Measurements from ENCODE around the gene RHOG. TPM values are rescaled to one million over a fixed set of nuclear protein-coding genes. Genes with fewer than 3 reads are reported as not detected.

Gene RHOG
- total RNA-seq, result 100 to 1,000 TPM; 151 to 154 TPM

- peaks cover 44% of the 10 kb centered on the region for H3K36me3 Mint-ChIP-seq (ENCODE audit: low read depth)
Measured at GRCh38 chr11:3840870-3841425, at the start of gene RHOG. Gene RHOG, minus strand, starts transcription at chr11:3840959. Its CDS starts 12,821 bp downstream, at chr11:3828138.

GRCh38 chr11:3890014-3890413, 49.3 kb upstream of the RHOG start:
- no peaks in the 10 kb centered on the region for H3K9me3 Mint-ChIP-seq
- no peak overlapping the region for H3K4me3 Mint-ChIP-seq
- ATAC-seq (replicated peaks), result no peak
- peaks cover 25% of the 10 kb centered on the region for H3K4me1 Mint-ChIP-seq
- H3K27ac Mint-ChIP-seq, result no peak overlapping the region
- no peaks in the 10 kb centered on the region for H3K27me3 Mint-ChIP-seq
- peaks cover 7% of the 10 kb centered on the region for H3K36me3 Mint-ChIP-seq (ENCODE audit: low read depth)

More at GRCh38 chr11:3840870-3841425, at the start of gene RHOG:
- peak; percentile 82 for ATAC-seq (replicated peaks)
- Mint-ChIP-seq H3K4me1 (peaks cover 24% of the 10 kb centered on the region), H3K27ac (peak within 1 kb of the TSS; percentile 93), H3K27me3 (no peaks in the 10 kb centered on the region), H3K9me3 (no peaks in the 10 kb centered on the region), H3K4me3 (peak within 1 kb of the TSS; percentile 97)

GRCh38 chr11:3888876-3889275, 48.1 kb upstream of the RHOG start:
- Mint-ChIP-seq H3K36me3 (ENCODE audit: low read depth) (peaks cover 7% of the 10 kb centered on the region), H3K9me3 (no peaks in the 10 kb centered on the region), H3K27ac (no peak overlapping the region), H3K4me3 (no peak overlapping the region), H3K4me1 (peaks cover 31% of the 10 kb centered on the region), H3K27me3 (no peaks in the 10 kb centered on the region)
- ATAC-seq (replicated peaks), result no peak

DNA sequence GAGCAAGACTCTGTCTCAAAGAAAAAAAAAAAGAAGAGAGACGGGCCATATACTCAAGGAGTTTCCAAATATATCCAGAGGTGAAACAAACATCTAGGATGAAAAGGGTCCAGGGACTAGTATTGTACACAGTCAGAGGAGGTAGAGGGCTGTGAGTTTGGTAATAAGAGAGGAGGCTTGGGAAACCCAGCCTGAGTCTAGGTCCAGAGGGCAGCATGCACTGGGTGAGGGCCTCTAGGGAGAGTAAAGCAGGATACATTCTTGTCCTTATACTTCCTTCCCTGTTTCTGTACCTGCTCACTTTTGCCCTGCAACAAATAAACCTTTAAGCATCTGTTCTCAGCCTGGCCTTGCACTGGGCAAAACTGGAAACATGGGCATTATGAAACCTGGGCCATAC, 46.2 kb upstream of the RHOG start:
- H3K4me1 Mint-ChIP-seq, result peaks cover 39% of the 10 kb centered on the region
- peak overlapping the region; percentile 46 for H3K27ac Mint-ChIP-seq
- no peaks in the 10 kb centered on the region for H3K9me3 Mint-ChIP-seq
- no peak for ATAC-seq (replicated peaks)
- no peaks in the 10 kb centered on the region for H3K27me3 Mint-ChIP-seq
- no peak overlapping the region for H3K4me3 Mint-ChIP-seq
- peaks cover 7% of the 10 kb centered on the region for H3K36me3 Mint-ChIP-seq (ENCODE audit: low read depth)

DNA sequence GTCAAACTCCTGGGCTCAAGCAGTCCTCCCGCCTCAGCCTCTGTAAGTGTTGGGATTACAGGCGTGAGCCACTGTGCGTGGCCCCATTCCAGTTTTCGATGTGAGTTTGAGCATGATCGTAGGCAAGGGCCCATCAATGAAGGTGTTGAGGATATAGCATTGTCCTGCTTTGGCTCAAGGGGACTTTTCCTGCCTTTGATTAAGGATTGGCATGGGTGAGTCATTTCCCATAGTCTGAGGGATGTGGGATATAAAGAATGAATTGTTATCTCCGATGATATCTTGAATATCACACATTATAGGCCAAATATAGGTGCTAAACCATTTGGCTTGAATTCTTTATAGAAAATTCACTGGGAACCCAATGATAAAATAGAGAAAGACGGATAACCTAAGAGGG, 45.1 kb upstream of the RHOG start:
- no peaks in the 10 kb centered on the region for H3K27me3 Mint-ChIP-seq
- peak overlapping the region; percentile 15 for H3K27ac Mint-ChIP-seq
- H3K4me1 Mint-ChIP-seq, result peaks cover 42% of the 10 kb centered on the region
- peaks cover 7% of the 10 kb centered on the region for H3K36me3 Mint-ChIP-seq (ENCODE audit: low read depth)
- no peaks in the 10 kb centered on the region for H3K9me3 Mint-ChIP-seq
- no peak overlapping the region for H3K4me3 Mint-ChIP-seq
- no peak for ATAC-seq (replicated peaks)

DNA sequence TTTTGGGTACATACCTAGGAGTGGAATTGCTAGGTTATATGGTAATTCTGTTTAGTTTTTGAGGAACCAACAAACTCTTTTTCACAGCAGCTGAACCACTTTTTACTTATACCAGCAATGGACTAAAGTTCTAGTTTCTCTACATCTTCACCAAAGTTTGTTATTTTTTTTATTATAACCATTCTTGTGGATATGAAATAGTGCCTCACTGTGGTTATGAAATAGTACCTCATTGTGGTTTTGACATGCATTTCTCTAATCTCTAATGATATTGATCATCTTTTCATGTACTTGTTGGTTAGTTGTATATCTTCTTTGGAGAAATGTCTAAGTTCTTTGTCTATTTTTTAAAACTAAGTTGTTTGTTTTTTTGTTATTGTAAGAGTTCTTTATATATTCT, 41.9 kb upstream of the RHOG start:
- Mint-ChIP-seq H3K4me1 (peaks cover 55% of the 10 kb centered on the region), H3K4me3 (no peak overlapping the region), H3K27ac (peak overlapping the region; percentile 2), H3K9me3 (no peaks in the 10 kb centered on the region), H3K27me3 (no peaks in the 10 kb centered on the region), H3K36me3 (ENCODE audit: low read depth) (peaks cover 7% of the 10 kb centered on the region)
- peak; percentile 23 for ATAC-seq (replicated peaks)

DNA sequence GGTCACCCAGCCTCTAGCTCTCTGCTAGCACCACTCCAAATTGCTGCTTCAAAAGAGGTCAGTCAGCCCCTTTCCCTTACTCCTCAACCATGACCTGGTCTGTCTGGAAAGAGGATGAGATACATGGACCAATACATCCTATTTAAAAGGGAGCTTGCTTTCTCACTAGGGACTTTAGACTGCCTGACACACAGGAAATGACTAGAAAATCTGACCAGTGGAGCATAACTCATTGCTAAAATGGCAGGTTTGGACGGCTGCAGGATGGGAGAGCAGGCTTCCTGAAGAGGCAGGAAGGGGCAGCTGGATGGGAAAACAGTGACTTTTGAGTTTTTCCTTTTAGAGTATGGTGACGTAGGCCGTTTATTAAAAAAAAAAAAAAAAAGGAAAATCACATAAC, 40.0 kb upstream of the RHOG start:
- H3K4me1 Mint-ChIP-seq, result peaks cover 67% of the 10 kb centered on the region
- H3K9me3 Mint-ChIP-seq, result no peaks in the 10 kb centered on the region
- no peak for ATAC-seq (replicated peaks)
- peak overlapping the region; percentile 74 for H3K27ac Mint-ChIP-seq
- no peaks in the 10 kb centered on the region for H3K27me3 Mint-ChIP-seq
- peak overlapping the region; percentile 40 for H3K4me3 Mint-ChIP-seq
- no peaks in the 10 kb centered on the region for H3K36me3 Mint-ChIP-seq (ENCODE audit: low read depth)

DNA sequence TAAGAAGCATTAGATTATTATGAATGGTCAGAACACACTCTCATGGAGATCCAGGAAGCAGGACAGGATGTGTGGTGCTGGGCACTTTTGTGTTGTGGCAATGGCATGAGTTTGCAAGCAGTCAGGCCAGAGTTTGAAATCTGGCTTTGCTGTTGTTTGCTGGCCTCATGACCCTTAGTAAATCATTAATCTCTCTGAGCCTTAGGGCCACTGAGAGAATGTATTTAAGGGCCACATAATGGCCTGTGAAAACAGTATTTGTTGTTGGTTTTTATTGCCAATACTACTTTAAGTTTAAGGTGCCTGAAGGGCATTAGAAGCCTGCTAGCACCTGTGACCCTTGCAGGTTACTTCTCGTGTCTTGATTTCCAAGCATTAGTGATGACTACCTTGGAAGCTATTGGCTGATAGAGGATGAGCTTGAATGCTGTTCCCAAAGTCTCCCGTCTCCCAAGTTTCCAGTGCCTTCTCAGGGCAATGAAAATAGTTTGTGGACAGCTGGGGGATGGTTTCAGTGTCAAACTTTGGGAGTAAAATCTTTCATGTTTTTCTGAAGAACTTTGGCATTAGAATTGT, 39.3 kb upstream of the RHOG start:
- H3K4me3 Mint-ChIP-seq, result peak overlapping the region; percentile 40
- peaks cover 67% of the 10 kb centered on the region for H3K4me1 Mint-ChIP-seq
- no peak for ATAC-seq (replicated peaks)
- peak overlapping the region; percentile 74 for H3K27ac Mint-ChIP-seq
- H3K27me3 Mint-ChIP-seq, result no peaks in the 10 kb centered on the region
- H3K36me3 Mint-ChIP-seq (ENCODE audit: low read depth), result no peaks in the 10 kb centered on the region
- no peaks in the 10 kb centered on the region for H3K9me3 Mint-ChIP-seq

- peaks cover 69% of the 10 kb centered on the region for H3K4me1 Mint-ChIP-seq
- H3K27me3 Mint-ChIP-seq, result no peaks in the 10 kb centered on the region
- H3K27ac Mint-ChIP-seq, result peak overlapping the region; percentile 74
- H3K36me3 Mint-ChIP-seq (ENCODE audit: low read depth), result no peaks in the 10 kb centered on the region
- H3K4me3 Mint-ChIP-seq, result peak overlapping the region; percentile 40
- peak; percentile 76 for ATAC-seq (replicated peaks)
- H3K9me3 Mint-ChIP-seq, result no peaks in the 10 kb centered on the region
Measured at GRCh38 chr11:3879216-3879966, 38.6 kb upstream of the RHOG start.

- Mint-ChIP-seq H3K27me3 (no peaks in the 10 kb centered on the region), H3K4me3 (peak overlapping the region; percentile 10), H3K27ac (peak overlapping the region; percentile 74), H3K4me1 (peaks cover 59% of the 10 kb centered on the region), H3K36me3 (ENCODE audit: low read depth) (no peaks in the 10 kb centered on the region), H3K9me3 (no peaks in the 10 kb centered on the region)
- no peak for ATAC-seq (replicated peaks)
Measured at GRCh38 chr11:3878258-3878584, 37.5 kb upstream of the RHOG start.

DNA sequence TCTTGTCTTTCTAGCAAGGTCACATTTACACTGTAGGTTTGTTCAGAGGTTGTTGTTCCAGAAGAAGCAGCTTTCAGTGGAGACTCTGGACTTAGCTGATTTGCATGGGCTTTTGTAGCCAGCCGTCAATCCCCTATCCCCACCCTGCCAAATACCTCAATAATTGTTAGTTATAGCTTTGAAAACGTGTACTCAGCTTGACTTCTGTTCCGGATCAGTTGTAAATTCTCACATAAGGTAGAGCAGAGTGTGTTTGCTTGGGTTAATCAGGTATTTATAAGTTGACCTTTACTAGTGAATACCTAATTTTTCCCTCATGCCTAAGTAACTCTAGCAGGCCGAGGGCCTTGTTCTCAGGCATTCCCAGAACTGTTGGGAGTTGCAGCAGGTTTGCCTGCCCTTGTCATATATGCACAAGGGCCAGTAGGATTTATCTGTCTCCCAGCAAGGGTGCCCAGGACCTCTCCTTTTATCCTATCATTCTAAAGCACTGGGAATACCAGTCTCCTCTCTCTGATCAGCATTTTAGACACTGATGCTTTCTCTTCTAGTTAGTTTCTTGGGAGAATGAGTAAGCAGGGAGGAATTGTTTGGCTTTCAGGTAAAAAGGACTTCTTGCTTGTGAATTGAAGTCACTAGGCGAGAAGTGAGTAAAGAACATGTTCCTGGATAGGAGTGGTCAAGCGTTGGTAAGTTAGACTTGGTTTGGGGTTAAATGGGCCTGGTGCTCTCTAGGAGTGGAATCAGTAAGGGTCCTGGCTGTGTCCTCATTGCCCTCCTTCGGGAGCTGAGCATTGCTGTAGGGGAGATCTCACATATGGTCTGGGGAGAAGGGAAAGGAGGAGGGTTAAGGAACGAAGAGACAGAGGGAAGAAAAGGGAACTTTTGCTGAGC, 36.9 kb upstream of the RHOG start:
- Mint-ChIP-seq H3K4me1 (peaks cover 54% of the 10 kb centered on the region), H3K4me3 (peak overlapping the region; percentile 10), H3K27ac (peak overlapping the region; percentile 74), H3K9me3 (no peaks in the 10 kb centered on the region), H3K36me3 (ENCODE audit: low read depth) (peaks cover 5% of the 10 kb centered on the region), H3K27me3 (no peaks in the 10 kb centered on the region)
- ATAC-seq (replicated peaks), result no peak

DNA sequence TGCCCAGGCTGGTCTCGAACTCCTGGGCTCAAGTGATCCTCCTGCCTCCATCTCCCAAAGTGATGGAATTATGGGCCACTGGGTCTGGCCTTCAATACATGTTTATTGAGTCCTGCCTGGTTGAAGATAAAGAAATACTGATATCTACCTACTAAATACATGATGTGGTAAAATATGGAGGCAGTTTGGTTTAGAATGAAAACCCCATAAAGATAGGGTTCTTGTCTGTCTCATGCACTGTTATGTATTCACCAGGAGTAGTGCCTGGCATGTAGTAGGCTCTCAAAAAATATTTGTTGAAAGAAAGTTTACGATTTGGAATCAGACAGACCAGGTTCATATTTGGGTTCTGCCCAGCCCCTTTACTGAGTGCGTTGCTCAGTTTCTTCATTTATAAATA, 35.9 kb upstream of the RHOG start:
- Mint-ChIP-seq H3K4me1 (peaks cover 57% of the 10 kb centered on the region), H3K4me3 (no peak overlapping the region), H3K9me3 (no peaks in the 10 kb centered on the region), H3K27me3 (no peaks in the 10 kb centered on the region), H3K36me3 (ENCODE audit: low read depth) (peaks cover 13% of the 10 kb centered on the region), H3K27ac (peak overlapping the region; percentile 31)
- no peak for ATAC-seq (replicated peaks)

GRCh38 chr11:3873712-3874349, 33.1 kb upstream of the RHOG start:
- ATAC-seq (replicated peaks), result no peak
- H3K36me3 Mint-ChIP-seq (ENCODE audit: low read depth), result peaks cover 13% of the 10 kb centered on the region
- H3K27me3 Mint-ChIP-seq, result no peaks in the 10 kb centered on the region
- H3K4me3 Mint-ChIP-seq, result no peak overlapping the region
- peak overlapping the region; percentile 36 for H3K27ac Mint-ChIP-seq
- peaks cover 52% of the 10 kb centered on the region for H3K4me1 Mint-ChIP-seq
- no peaks in the 10 kb centered on the region for H3K9me3 Mint-ChIP-seq

Measured in activated T-helper 17 cell treated with anti-CD3 and anti-CD28 coated beads, Interleukin-2, amount 50 U/mL, for 72 hours (primary cell).